ENCODE results near the gene LDLRAD4.

Gene LDLRAD4

DNA sequence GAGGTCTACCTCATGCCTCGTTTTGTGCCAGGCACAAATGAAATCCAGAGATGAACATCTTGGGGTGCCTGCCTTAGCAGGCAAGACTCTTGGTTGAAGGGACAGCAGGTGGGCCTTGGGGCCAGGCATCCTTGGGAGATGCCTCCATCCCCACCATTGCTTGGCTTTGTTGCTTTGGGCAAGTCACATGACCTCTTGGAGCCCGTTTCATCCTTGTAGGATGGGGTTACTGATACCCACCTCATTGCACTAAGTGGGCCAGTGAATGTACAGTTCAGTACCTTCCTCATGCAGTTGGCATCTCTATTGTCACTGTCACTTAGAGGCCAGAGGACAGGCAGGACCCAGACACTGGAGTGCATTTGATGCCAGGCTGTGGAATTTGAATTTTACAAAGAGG, 195.5 kb downstream of the LDLRAD4 start:
- no peak for DNase-seq (ENCODE audit: extremely low spot score, insufficient read length, low read depth)
- FAIRE-seq, result no peak

DNA sequence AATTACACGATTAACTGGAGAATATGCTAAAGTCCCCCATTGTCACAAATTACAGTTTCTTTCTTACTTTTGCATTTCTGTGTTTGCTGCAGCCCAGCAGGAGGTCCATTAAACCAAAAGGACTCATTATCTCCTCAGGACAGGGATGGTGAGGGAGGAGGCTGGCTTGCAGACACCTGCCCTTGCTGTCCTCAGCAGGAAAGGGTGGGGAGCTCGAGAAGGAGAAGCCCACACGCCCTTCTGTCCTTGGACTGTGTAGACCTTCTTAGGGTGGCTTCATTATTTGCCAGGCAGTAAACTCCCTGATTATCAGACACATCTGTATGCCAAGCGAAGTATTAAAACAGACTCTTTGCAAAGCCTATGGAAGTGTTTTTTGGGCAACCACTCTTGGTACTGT, 196.0 kb downstream of the LDLRAD4 start:
- no peak for FAIRE-seq
- DNase-seq (ENCODE audit: extremely low spot score, insufficient read length, low read depth), result no peak

DNA sequence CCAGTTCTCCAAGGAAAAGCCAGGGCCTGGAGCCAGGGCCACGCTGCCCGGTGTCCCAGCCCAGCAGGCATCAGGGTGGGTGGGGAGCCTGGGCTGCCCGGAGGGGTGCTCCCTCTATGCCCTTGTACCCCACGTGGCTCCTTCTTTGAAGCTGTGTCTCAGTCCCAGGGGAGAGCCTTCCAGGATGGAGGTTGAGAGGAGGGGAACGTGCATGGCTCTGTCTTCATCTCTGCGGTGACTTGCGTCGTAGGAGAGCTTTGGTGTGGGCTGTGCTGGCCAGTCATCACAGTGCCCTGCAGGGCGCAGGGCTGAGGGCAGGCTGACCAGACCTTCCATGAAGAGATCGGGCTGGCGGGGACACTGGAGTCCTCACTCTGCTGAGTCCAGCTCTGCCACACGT, 197.2 kb downstream of the LDLRAD4 start:
- no peak for FAIRE-seq
- DNase-seq (ENCODE audit: extremely low spot score, insufficient read length, low read depth), result no peak

DNA sequence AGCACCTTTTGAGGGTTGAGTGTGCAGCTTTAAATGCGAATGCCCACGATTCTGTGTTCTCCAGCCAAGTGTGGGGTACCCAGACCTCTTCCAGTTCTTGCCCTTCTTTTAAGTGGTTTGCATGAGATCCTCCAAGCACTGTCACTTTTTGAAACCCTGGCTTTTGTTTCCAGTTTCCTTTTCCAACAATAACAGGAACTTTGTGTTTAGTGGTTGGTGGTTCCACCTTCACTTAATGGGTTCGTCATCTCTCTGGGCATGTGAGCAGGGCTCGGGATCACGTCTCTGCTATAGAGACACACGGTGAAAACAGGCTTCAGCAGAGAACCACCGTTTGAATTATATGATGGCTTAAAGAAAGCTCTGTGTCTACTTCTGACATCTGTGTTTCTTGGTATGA, 197.6 kb downstream of the LDLRAD4 start:
- DNase-seq (ENCODE audit: extremely low spot score, insufficient read length, low read depth) (no peak), FAIRE-seq (no peak)

DNA sequence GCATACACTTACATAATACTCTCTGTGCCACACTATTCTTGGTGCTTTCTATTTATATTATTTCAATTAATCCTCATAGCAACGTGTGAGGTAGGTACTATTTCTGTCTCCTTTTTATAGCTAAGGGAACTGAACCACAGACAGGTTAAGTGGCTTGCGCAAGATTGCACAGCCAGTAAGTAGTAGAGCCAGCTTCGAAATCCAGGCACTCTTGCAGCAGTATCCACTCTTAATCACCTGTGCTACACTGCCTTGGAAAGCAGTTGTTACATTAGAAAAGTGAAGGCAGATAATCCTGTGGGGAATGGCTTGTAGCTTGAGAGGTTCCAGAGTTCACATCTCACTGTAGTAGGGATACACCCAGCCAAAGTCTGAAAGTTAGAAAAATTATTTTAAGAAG, 198.3 kb downstream of the LDLRAD4 start:
- no peak for DNase-seq (ENCODE audit: extremely low spot score, insufficient read length, low read depth)
- FAIRE-seq, result no peak

DNA sequence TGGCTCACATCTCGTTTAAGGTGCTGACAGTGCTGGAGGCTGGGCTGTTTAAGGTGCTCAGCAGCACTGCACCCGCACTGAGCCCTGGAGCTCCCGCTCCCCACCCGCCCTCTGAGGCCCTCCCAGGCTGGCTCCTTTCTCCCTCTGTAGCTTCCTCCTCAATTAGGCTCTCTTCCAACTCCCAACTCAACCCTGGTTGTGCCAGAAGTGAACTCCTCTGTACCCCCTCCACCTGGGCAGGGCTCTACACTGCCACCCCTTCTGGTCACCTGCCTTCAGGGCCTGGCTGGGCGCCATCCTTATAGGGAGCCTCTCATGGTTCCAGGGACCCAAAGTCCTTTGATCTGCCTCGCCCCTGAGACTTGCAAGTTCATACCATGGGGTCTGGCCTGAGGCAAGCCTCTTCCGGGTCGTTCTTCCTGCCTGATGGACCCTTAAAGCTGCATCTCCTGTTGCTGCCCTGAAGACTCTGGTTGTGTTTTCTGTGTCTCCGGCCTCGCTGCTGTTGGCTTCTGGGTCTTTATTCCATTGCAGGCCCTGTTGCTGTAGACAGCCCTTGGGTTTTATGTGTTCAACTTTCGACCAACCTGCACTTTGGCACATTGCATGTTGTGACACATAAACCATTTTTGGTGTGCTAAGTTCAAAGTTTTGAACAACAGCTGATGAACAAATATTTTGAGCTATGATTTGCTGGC, 199.6 kb downstream of the LDLRAD4 start:
- FAIRE-seq, result no peak
- no peak for DNase-seq (ENCODE audit: extremely low spot score, insufficient read length, low read depth)

DNA sequence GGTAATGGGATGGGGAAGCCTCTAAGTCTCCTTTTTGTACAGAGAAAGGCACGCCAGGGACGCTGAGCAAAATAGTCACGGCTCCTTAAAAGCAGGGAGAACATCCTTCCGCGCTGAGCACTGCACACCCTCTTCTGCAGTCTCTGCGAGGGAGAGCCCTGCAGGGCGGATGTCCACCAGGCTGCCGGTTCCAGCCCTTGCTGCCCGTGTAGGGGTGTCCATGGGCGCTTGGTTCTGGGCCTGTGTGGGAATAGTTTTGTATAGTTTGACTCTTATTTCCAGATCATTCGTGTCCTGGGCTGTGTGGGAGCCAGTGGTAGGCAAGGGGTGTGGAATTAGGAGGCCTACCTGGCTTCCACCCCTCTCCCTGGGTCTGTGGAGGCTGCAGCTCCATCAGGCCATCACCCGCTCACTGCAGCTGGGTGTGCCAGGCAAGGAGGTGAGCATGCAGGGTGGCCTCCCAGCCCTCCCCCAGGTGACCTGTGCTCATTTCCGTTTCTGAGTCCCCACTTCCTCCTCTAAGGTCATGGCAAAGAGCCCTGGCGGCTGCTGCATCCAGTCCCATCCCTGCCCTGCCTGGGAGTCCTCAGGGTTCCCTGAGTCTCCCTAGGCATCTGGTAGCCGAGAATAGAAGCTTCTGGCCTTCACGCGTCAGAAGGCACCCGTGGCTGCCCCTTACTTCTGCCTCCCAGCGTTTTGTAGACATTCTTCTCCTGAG, 202.6 kb downstream of the LDLRAD4 start:
- DNase-seq (ENCODE audit: extremely low spot score, insufficient read length, low read depth) (no peak), FAIRE-seq (no peak)

DNA sequence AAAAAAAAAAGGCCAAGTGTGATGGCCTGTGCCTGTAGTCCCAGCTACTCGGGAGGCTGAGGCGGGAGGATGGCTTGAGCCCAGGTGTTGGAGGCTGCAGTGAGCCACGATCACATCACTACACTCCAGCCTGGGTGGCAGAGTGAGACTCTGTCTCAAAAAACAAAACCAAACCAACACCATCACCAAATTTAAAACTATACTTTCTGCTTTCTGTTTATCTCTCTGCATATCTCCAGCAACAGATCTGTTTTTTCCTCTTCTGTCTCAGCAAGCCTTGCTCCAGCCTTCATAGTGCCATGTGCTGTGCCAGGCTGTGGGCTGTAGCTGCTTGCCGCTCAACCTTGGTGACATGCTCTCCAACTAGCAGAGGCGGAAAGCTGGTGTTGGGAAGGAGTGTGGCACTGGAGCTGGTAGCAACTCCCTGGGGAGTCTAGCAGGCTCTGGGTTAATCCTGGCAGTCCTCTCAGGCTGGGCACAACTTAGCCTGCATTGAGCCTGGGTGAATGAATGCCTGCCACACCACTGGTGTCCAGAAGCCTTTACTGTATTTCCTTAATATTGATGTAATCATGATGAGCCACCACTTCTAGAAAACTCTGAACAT, 204.1 kb downstream of the LDLRAD4 start:
- DNase-seq (ENCODE audit: extremely low spot score, insufficient read length, low read depth), result no peak
- no peak for FAIRE-seq

DNA sequence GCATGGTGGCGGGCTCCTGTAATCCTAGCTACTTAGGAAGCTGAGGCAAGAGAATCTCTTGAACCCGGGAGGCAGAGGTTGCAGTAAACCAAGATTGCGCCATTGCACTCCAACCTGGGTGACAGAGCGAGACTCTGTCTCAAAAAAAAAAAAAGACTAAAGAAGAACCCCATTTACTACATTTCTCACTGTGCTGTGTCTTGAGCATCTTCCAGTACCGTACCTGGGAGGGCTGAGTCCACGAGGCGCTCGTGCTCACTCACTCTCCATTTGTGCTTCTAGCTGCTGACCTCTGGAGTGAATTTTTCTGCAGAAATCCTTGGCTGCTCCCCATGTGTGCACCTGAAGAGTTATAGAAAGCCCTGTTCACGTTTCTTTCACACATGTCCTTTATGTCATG, 204.8 kb downstream of the LDLRAD4 start:
- FAIRE-seq (no peak), DNase-seq (ENCODE audit: extremely low spot score, insufficient read length, low read depth) (no peak)

DNA sequence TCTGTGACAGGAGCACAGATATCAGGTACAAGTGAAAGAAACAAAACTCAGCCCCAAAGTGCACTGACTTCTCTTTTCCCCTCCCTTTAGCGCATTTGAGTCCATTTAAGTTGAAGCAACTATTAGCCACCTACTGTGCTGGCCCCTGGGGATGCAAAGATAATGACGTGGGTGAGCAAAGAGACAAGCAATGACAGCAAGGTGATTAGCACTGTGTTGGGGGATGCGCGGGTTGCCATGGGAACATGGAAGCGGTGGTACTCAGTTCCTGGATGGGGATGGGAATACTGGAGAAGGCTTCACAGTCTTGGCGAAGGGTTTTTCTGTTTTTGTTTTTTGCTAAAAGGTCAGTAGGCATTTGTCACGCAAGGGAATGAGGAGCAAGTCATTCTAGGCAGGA, 205.8 kb downstream of the LDLRAD4 start:
- DNase-seq (ENCODE audit: extremely low spot score, insufficient read length, low read depth) (no peak), FAIRE-seq (no peak)

DNA sequence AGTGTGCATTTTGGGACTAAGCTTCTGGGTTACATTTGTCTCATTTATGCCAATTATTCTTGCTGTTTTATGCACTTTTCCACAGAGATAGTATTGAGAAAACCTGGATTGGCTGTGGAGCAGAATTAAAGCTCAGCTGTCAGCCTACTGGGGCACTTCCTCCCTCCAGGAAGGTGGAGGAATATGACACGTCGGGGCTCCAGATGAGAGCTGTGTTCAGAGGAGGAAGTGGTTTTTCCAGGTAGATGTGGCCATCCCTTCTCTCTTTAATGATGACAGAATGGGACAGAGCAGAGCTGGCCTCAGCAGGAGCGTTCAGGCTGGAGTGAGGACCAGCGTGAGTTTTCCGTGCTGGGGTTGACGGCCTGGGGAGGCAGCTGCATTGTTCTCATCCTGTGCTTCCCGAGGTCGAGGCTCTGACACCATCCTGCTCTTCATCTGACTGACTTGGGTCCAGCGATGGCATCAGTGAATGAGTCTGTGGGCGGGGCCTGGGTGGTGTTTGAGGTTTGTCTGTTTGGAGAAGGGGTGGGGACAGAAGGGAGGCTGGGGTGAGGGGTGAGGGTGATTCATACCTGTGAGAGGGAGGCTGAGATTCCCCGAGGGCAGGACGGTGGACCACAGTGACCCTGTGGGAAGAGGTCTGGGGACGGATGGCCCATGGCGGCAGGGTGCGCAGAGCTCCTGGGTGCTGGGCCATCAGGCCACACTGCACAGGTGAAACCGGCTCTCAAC, 207.0 kb downstream of the LDLRAD4 start:
- DNase-seq (ENCODE audit: extremely low spot score, insufficient read length, low read depth) (no peak), FAIRE-seq (no peak)

DNA sequence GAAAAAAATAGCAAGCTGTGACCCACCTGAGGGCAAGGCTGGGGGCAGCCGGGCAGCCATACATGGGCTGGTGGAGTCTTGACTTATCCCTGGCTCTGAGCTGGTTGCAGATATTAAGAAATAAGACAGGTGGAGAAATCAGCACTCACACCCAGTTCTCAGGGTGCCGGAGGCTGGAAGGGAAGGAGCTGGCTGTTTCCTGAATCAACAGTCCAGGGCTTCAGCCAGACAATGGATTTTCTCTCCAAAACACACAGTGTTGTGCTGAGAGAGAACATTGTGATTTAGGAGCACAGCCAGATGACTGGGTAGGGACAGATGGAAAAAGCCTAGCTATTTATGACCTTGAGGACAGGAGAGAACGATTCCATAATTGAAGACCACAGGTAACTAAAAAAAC, 208.8 kb downstream of the LDLRAD4 start:
- DNase-seq (ENCODE audit: extremely low spot score, insufficient read length, low read depth) (no peak), FAIRE-seq (no peak)

DNA sequence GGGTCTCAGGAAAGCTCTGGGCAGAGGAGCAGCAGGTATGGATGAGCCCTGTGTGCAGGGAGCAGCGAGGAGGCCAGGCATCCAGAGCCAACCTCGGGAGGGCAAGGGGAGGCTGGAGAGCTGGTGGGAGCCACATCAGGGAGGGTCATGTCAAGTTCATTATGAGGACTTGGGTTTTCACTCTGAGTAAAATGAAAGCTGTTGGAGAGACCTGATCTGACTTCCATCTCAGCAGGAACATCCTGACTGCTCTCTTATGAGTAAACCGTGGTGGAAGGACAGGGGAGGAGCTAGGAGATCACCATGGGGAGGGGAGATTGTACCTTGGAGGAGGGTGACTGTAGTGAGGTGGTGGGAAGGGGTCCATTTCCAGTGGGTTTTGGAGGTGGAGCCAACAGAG, 209.8 kb downstream of the LDLRAD4 start:
- FAIRE-seq (no peak), DNase-seq (ENCODE audit: extremely low spot score, insufficient read length, low read depth) (no peak)

DNA sequence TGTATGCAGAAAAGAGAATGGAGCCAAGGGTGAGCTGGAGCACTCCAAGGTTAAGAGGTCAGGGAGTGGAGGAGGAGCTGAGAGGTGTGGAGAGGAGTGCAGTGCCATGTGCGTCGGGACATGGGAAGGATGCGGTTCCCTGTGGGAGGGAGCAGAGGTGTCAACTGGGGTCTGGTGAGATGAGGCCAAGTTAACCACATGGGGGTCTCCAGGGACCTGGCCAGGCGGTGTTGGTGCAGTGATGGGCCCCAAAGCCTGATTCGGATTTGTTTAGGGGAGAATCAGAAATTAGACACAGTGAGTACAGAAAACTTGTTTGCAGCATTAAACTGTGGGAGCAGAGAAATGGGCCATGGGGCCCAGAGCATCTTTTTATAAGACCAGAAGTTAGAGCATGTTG, 210.5 kb downstream of the LDLRAD4 start:
- DNase-seq (ENCODE audit: extremely low spot score, insufficient read length, low read depth), result no peak
- FAIRE-seq, result no peak

DNA sequence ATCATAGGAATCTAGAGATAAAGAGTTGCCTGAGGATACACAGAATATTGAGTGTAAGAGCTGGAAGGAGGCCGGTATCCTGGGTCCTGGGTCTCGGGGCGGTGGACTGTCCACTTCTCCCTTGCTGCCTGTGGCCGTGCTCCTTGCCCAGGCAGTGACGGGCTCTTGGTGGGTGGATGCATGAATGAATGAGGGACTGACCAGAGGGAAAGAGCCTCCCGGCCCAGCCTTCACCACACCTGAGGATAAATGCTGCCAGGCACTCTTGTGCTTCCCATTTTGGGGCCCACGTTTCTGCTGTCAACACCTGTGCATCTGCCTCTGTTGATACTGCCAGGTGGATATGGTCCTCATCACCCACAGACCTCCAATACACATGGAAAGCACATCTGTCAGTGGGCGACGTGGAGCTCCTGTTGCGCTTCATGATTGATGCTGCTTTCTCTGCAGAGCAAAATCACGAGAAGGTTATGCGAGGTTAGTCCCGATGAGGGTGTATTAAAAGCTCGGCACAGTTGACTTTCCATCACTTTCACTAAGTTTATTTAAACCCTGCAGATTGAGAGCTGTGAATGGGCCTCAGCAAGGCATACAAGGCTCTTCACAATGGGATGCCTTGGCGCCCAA, 211.4 kb downstream of the LDLRAD4 start:
- no peak for FAIRE-seq
- DNase-seq (ENCODE audit: extremely low spot score, insufficient read length, low read depth), result no peak

DNA sequence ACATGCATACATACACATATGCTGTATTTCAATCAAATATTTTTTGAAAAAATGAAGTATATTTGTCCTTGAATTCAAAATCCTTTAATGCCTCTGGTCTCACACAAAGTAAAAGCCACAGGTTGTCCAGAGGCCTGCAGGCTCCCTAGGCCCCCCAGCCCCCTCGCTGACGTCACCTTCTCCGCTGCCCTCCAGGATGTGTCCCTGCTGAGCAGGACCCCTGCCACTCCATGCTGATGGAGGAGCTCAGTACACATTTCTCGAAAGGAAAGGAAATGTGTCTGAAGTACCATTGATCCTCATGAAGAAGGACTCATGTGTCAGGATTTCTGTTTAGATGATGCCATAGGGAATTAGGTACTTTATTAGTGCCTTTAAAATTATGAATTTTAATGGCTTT, 212.1 kb downstream of the LDLRAD4 start:
- DNase-seq (ENCODE audit: extremely low spot score, insufficient read length, low read depth) (no peak), FAIRE-seq (no peak)

DNA sequence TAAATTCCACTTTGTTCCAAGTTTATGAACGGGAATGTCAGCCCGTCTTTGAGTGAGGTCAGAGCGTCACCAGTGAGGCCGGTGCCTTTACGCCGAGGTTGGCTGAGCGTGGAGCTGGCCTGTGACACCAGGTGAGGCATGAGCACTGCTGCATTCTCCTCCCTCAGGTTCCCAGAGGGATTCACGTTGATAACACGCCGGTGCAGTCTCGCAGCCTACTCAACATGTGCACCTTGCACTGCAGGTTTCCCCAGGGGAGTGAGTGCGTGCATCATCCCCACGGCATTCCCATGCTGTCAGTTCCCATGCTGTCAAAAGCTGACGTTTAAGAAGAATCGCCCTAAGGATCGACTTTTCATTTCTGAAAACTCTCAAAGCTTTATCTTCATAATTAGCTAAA, 213.3 kb downstream of the LDLRAD4 start:
- DNase-seq (ENCODE audit: extremely low spot score, insufficient read length, low read depth) (no peak), FAIRE-seq (no peak)

DNA sequence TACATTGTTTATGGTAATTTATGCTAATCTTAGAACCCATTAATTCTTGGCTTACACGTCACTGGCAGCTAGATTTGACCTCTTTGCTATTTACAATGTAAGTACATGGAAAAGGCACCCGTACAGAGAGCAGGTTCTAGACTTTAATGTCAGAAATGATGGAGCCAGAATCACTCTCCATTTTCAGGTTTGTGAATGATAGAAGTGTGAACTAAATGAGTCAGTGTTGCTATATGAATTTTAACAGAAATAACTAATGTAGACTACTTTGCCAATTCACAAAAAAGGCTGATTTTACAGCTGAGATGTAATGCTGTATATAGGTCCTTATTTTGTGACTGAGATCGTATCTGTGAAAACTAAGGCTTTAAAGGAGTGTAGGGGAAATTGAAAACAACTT, 214.6 kb downstream of the LDLRAD4 start:
- FAIRE-seq (no peak), DNase-seq (ENCODE audit: extremely low spot score, insufficient read length, low read depth) (no peak)

DNA sequence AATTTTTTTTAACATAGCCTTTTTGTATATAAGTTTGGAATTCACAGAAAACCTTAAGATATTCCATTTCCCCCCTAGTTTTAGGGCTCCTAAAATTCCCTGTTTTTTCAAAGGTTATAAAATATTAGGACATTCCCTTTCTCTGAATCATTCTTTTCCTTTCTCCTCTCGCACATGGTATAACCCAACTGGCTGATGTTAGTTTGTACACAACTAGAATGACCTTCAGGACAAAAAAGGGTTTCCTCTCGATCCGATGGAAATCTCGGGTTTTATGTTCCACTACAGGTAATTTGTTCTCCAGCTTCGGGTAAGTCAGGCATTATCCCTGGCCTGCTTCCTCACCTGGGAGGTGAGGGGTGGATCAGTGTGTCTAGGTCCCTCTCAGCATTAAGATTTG, 215.1 kb downstream of the LDLRAD4 start:
- DNase-seq (ENCODE audit: extremely low spot score, insufficient read length, low read depth) (no peak), FAIRE-seq (no peak)

DNA sequence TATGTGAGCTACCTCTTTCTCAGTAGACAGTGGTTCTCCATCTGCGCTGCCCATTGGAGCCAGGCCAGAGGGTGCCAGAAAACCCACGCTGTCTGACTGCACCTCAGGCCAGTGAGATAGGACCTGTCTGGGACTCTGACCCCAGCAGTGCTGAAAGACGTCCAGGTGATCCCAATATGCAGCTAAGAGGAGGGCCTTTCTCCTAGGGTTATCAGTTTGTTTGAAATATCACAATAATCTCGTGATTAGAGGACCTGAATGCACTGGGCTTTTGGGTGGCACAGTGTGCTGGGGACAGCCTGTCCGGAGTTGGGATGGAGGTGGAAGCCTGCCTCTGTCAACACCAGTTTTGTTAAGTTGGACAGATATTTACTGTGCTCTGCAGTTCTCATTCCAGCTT, 216.3 kb downstream of the LDLRAD4 start:
- DNase-seq (ENCODE audit: extremely low spot score, insufficient read length, low read depth), result no peak
- no peak for FAIRE-seq

Measured in GM18507 (cell line).